Breast epithelium (tissue), 3 donors: Measurements from ENCODE around the gene SHROOM3.

Source experiments
- CTCF ChIP-seq, 3 donors: fragments of 450-650 bp; IDR thresholded peaks; one replicate each; pipeline ENCODE4 v1.5.1; 2016 to 2017; ENCODE audit warnings: antibody characterized with exemption in 3 of 3, mild to moderate bottlenecking in 3 of 3, moderate library complexity in 3 of 3
- POLR2A ChIP-seq: fragments of 450-650 bp; IDR thresholded peaks from one replicate; pipeline ENCODE4 v1.6.1; 2016; ENCODE audit warnings: antibody characterized with exemption, mild to moderate bottlenecking, moderate library complexity

- TF ChIP-seq CTCF (IDR thresholded peaks at IDR 0.05) (no peak), POLR2A (no peak)
Measured at GRCh38 chr4:76688619-76689144, 253.7 kb downstream of the SHROOM3 start.
